PFSK-1 (cell line): ENCODE results near the gene ELMO1.

Experiments used
- FOXP2 ChIP-seq: optimal IDR thresholded peaks from 2 replicates; pipeline ENCODE3; 2011; ENCODE audit warnings: borderline replicate concordance, control low read depth, inconsistent platforms; ENCODE audit not compliant: insufficient read depth; ENCODE audit errors: extremely low read length, extremely low read depth
- POLR2AphosphoS5 ChIP-seq: IDR thresholded peaks from 2 replicates; pipeline ENCODE4 v1.6.1; 2012; ENCODE audit warnings: low read depth, mild to moderate bottlenecking, control low read depth, low read length, moderate library complexity
- SIN3A ChIP-seq: IDR thresholded peaks from 2 replicates; pipeline ENCODE4 v1.6.1; 2012; ENCODE audit warnings: mild to moderate bottlenecking, low read length, moderate library complexity, borderline replicate concordance; ENCODE audit not compliant: insufficient read depth
- TAF1 ChIP-seq: IDR thresholded peaks from 2 replicates; pipeline ENCODE4 v1.6.1; 2012; ENCODE audit warnings: low read length, control low read depth, borderline replicate concordance; ENCODE audit not compliant: insufficient read depth
- TF ChIP-seq, protein P1 (sequence below), 2 experiments: IDR thresholded peaks; 2 replicates each; pipeline versions ENCODE4 v1.6.1 to v1.8.0; 2011 to 2012; ENCODE audit warnings: low read depth in 2 of 2, low read length in 2 of 2, control low read depth in 1 of 2, inconsistent platforms in 1 of 2, mild to moderate bottlenecking in 1 of 2, moderate library complexity in 1 of 2; ENCODE audit not compliant: insufficient read depth in 1 of 2

Gene ELMO1

DNA sequence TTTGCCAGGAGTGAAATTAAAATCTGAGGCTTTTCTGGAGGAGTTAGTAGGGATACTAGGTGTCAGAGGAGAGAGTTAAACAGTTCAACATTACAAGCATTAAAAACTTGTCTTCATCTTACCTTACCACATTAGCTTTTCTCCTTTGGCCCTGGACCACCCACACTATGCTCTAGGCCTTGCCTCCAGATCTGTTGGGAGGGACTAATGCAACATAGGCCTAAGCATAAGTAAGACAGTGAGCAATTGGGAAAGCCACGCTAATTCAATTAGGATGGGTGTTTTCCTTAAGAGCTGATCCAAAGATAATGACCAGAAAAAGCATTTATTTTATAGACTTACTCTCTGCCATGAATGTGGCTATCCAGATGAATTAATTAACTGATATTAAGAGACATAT, 158.9 kb downstream of the ELMO1 start:
- TF ChIP-seq, protein P1, sequence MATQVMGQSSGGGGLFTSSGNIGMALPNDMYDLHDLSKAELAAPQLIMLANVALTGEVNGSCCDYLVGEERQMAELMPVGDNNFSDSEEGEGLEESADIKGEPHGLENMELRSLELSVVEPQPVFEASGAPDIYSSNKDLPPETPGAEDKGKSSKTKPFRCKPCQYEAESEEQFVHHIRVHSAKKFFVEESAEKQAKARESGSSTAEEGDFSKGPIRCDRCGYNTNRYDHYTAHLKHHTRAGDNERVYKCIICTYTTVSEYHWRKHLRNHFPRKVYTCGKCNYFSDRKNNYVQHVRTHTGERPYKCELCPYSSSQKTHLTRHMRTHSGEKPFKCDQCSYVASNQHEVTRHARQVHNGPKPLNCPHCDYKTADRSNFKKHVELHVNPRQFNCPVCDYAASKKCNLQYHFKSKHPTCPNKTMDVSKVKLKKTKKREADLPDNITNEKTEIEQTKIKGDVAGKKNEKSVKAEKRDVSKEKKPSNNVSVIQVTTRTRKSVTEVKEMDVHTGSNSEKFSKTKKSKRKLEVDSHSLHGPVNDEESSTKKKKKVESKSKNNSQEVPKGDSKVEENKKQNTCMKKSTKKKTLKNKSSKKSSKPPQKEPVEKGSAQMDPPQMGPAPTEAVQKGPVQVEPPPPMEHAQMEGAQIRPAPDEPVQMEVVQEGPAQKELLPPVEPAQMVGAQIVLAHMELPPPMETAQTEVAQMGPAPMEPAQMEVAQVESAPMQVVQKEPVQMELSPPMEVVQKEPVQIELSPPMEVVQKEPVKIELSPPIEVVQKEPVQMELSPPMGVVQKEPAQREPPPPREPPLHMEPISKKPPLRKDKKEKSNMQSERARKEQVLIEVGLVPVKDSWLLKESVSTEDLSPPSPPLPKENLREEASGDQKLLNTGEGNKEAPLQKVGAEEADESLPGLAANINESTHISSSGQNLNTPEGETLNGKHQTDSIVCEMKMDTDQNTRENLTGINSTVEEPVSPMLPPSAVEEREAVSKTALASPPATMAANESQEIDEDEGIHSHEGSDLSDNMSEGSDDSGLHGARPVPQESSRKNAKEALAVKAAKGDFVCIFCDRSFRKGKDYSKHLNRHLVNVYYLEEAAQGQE (IDR thresholded peaks at IDR 0.05; ENCODE audit: insufficient read depth in 1 of 2, low read depth in 2 of 2, low read length in 2 of 2), result no peak
- no peak for TF ChIP-seq SIN3A
- no peak for TF ChIP-seq TAF1
- no peak for TF ChIP-seq POLR2AphosphoS5
- TF ChIP-seq FOXP2, result no peak

DNA sequence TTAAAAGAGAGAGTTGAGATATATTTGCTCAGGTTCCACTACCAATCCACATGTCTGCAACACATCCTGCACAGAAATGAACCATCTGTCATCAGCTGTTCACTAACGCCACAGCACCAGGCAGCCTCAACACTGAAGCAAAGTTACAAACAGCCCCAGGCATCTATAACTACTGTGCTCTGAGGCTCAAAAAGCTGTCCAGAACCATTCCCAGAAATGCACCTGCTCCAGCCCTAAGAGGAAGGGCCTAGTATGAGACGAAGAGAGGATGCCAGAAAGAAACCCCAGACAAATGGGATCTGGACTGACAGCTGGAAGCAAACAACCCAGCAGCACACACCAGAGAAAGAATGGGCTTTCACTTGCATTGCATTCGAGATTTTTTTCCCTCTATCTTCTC, 159.3 kb downstream of the ELMO1 start:
- no peak for TF ChIP-seq SIN3A
- TF ChIP-seq FOXP2, result no peak
- no peak for TF ChIP-seq TAF1
- TF ChIP-seq, protein P1 (IDR thresholded peaks at IDR 0.05; ENCODE audit: insufficient read depth in 1 of 2, low read depth in 2 of 2, low read length in 2 of 2), result no peak
- TF ChIP-seq POLR2AphosphoS5, result no peak

DNA sequence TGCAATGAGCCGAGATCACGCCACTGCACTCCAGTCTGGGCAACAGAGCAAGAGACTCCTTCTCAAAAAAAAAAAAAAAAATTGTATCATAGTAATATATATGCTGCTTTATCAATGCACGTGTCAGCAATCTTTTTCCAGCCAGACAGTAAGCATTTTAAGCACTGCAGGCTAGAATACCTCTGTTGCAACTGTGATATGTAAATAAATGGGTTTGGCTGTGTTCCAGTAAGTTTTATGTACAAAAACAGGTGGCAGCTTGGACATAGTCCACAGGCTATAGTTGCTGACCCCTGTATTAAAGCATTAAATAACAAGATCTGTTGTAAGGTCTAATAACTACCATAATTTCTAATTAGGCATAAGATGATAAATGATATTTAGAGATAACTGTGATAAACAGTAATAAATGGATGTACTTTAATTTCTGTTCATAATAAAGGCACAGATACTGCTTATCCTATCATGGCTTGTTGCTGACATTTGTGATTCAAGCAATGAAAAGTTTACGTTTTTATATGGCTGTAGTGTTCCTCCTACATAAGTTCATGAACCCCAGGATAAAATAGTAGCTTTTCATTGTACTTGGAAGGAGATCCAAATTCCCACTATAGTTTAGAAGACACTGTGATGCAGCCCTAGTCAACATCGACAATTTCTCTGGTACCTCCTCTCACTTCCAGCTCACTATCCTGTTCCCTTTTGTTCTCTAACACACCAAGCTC, 161.4 kb downstream of the ELMO1 start:
- no peak for TF ChIP-seq FOXP2
- TF ChIP-seq, protein P1 (IDR thresholded peaks at IDR 0.05; ENCODE audit: insufficient read depth in 1 of 2, low read depth in 2 of 2, low read length in 2 of 2), result no peak
- TF ChIP-seq TAF1, result no peak
- no peak for TF ChIP-seq POLR2AphosphoS5
- no peak for TF ChIP-seq SIN3A

DNA sequence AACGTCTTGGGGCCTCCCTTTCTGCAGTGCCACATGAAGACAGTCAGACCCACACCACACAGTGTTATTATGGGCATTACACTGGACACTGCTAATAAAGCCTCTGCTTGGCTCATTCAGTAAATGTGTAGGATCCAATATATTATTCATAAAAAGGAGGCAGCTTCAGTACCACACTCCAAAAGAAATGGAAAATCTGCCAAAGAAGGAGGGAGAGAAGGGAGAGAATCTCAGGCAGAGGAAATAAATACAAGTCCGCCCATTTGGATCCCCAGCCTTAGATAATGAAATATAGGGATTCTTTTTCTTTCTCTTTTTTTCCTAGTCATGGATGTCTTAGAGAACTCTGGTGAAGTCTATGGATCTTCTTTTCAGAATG, 162.2 kb downstream of the ELMO1 start:
- TF ChIP-seq, protein P1 (IDR thresholded peaks at IDR 0.05; ENCODE audit: insufficient read depth in 1 of 2, low read depth in 2 of 2, low read length in 2 of 2), result no peak
- TF ChIP-seq POLR2AphosphoS5 (no peak), TAF1 (no peak), FOXP2 (no peak), SIN3A (no peak)
